Stimulated activated CD8-positive, alpha-beta memory T cell treated with anti-CD3 and anti-CD28 coated beads, Interleukin-7, amount 100 ng/mL, for 1 hour (primary cell): Measurements from ENCODE around the gene CPD.
A peak's percentile ranks its signal among the peaks of the same experiment; 100 is the strongest.
"Not testable (repeated sequence)": the region's sequence is repeated elsewhere in the genome, so short reads cannot be mapped to it uniquely, and the experiment has no call there.

Experiments used
- DNase-seq, 2 donors: peaks; one replicate each; pipeline ENCODE4 v3.0.0-alpha.2; 2020; ENCODE audit warnings: low read depth in 2 of 2

CPD gene

GRCh38 chr17:30427611-30428010 lies 48.9 kb downstream of the CPD start:
- DNase-seq = no peak

- no peak for DNase-seq
Measured at GRCh38 chr17:30429155-30429554, 50.4 kb downstream of the CPD start.

DNA sequence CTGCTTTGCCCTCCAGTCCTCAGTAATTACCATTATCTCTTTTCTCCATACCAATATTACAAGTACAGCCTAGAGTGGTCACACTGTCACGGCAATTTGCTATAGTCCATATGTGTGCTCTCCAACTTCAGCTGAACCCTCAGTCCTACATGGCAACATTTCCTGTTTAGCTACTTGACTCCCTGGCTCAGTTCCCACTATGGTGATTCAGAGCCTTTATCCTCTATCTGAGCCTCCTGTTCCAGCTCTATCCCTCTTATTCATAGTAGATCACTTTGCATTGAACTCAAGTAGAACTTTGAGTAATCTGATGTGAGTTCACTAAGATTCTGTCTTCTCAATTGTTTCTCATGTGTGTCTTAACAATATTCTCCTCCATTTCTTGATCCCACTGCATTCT lies 54.8 kb downstream of the CPD start:
- no peak for DNase-seq

- DNase-seq = no peak
Measured at GRCh38 chr17:30436729-30437128, 58.0 kb downstream of the CPD start.

GRCh38 chr17:30443721-30444120 lies 65.0 kb downstream of the CPD start:
- no peak for DNase-seq

DNA sequence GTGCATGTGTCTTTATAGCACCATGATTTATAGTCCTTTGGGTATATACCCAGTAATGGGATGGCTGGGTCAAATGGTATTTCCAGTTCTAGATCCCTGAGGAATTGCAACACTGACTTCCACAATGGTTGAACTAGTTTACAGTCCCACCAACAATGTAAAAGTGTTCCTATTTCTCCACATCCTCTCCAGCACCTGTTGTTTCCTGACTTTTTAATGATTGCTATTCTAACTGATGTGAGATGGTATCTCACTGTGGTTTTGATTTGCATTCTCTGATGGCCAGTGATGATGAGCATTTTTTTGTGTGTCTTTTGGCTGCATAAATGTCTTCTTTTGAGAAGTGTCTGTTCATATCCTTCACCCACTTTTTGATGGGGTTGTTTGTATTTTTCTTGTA lies 67.9 kb downstream of the CPD start:
- DNase-seq = not testable (repeated sequence)

DNA sequence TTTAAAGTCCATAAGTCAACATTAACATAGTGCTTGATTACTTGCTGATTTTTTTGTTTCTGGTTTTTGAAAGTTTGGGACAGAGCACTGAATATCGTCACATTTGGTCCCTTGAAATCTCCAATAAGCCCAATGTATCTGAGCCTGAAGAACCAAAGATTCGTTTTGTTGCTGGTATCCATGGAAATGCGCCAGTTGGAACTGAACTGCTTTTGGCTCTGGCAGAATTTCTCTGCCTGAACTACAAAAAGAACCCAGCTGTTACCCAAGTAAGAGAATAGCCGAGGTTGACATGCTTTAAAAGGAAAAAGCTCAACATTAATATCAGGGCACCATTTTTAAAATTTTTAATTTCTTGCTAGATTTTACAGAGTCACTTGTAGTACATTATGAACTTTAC lies 70.8 kb downstream of the CPD start:
- DNase-seq = no peak

- DNase-seq = no peak
Measured at GRCh38 chr17:30450125-30451027, 71.6 kb downstream of the CPD start.

DNA sequence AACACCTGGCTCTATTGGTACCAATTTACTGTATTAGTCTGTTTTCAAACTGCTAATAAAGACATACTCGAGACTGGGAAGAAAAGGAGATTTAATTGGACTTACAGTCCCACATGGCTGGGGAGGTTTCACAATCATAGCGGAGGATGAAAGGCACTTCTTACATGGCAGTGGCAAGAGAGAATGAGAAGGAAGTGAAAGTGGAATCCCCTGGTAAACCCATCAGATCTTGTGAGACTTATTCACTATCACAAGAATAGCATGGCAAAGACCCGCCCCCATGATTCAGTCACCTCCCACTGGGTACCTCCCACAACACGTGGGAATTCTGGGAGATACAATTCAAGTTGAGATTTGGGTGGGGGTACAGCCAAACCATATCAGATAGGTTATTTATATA lies 75.9 kb downstream of the CPD start:
- no peak for DNase-seq

DNA sequence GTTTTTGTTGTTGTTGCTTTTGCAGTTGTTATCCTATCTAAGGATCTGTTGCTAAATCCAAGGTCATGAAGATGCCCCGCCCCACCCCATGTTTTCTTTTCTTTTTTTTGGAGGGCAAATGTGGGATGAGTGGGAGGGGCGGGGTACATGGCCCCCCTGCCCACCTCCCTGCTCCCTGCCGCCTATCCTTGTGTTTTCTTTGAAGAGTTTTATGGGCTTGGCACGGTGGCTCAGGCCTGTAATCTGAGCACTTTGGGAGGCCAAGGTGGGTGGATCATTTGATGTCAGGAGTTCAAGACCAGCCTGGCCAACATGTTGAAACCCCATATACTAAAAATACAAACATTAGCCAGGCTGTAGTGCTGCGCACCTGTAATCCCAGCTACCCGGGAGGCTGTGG lies 79.6 kb downstream of the CPD start:
- no peak for DNase-seq

- not testable (repeated sequence) for DNase-seq
Measured at GRCh38 chr17:30458797-30459413, 80.2 kb downstream of the CPD start.

GRCh38 chr17:30468465-30468864 lies 89.7 kb downstream of the CPD start:
- no peak for DNase-seq

DNA sequence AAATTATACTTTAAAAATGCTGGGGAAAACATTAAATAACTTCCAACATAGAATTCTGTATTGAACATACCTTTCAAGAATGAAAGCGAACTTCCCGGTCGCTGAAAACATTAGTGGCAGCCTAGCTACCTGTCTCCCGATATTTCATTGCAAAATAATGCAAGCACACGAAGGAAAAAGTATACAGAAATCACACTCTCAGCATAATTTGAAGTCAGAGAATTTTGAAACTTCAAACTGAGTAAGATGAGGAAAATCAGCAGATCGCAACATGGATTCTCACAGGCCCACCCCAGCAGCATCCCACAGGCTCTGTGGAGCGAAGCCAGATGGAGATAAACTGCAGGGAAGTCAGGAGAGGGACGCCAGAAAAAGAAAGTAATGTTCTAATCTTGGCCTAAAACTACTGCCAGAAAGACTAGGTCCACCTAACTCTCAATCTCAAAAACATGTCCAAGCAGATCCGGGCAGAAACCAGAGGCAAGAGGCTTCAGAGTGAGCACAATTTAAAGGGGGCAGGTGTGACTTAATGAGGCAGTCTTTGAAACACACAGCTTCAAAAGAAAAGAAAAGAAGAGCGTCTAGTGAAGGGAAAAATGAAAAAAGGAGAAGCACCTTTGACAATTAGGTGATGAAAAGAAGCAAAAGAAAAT lies 93.6 kb downstream of the CPD start:
- no peak for DNase-seq

- DNase-seq = no peak
Measured at GRCh38 chr17:30475206-30475605, 96.5 kb downstream of the CPD start.

GRCh38 chr17:30476726-30477082 lies 98.0 kb downstream of the CPD start:
- no peak for DNase-seq

GRCh38 chr17:30477083-30477773 lies 98.5 kb downstream of the CPD start, which contains the start of gene GOSR1:
GOSR1 (plus strand) TSS chr17:30477408; CDS start chr17:30477434, 26 bp downstream.
- DNase-seq = peak; percentile 83 to 86

DNA sequence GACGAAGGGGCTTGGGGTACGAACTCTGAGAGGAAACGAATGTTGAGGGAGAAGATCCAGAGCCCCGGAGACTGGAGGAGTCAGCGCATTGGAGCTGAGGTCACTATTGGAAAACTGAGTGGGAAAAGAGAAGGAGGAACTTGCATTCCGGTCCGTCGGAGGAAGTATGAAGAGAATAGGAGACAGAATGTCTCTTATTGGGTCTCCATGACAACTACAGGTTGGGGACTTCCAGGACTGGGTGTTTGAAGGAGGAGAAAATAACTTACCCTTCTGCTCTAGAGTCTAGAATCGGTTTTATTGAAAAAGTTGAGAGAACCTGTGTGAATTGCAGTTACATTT lies 99.0 kb downstream of the CPD start:
- DNase-seq = no peak

GRCh38 chr17:30482555-30482954 lies 103.8 kb downstream of the CPD start:
- no peak for DNase-seq

- no peak for DNase-seq
Measured at GRCh38 chr17:30483159-30483558, 104.4 kb downstream of the CPD start.

DNA sequence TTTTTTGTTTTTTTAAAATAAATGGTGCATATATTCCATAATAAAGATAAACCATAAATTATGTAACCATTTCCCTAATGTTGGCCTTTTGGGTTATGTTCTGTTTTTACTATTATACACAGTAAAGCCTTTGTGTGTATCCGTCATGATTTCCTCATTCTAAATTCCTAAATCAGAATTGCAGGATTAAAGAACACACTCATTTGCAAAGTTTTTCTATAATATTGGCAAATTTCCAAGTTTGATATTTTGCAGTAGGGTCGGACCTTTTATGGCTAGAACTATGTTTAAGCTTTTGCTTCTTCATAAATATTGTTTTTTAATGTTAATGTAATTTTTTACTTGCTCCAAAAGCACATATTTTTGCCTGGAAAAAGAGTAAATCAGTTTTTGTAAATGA lies 115.1 kb downstream of the CPD start:
- no peak for DNase-seq

DNA sequence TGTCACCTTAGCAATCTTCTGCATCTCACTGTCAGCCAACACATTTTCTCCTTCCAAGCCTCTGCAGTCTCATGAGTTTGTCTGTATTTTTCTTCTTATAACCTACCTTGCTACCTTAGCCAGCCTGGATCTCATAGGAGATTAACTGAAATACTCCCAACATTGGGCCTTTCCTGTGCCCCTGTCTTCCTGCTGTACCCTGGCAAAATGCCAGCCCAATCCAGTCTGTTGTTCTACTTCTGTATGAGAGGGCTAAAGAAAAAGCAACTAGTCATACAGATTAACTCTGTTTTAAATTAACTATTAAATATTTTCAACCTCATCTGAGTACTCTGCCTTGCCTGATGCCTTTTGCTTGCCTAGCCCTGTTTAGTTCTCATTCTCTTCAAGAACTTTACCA lies 116.9 kb downstream of the CPD start:
- no peak for DNase-seq

DNA sequence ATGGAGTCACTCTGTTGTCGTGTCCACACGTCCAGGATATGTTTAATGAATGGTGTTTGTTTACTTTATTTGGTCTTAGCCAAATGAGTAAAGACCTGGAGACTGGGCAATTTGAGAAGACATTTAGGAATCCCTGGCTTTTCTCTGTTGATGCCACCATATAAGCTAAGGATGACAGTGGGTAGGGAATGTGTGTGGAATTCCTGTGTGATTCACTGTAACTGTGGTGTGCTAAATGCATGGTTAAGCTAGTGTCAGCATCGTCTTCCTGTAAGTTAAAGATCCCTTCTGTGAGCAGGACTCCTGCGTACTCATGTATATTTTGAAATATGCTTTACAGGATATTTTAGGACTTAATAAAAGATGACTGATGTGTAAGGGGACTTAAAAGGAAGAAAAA lies 124.8 kb downstream of the CPD start:
- no peak for DNase-seq
